Measurements from ENCODE around the gene HAUS1.
"Not testable (repeated sequence)": the region's sequence is repeated elsewhere in the genome, so short reads cannot be mapped to it uniquely, and the experiment has no call there.

HAUS1 gene

DNA sequence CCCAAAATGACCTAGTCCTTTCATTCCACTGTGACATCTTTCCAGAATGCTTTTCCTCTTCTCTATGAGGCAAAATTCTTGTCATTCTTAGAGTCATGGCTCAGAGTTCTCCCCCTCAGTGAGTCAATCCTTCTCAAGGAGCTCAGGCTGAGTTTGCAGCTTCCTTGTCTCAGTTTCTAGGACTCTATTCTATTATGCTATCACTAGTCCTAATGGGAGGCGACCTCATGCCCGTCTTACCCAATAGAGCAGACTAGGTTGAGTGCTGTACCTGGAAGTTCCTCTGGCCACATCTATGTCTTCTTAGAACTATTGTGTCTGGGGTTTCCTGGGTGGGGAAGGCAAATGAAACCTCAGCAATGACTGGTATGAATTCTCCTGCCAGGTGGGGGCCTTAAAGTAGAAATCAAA lies 51.5 kb downstream of the HAUS1 start:
- H3K4me3 ChIP-seq (replicated peaks in 1 of 2; ENCODE audit: low read depth in 2 of 2, low read length in 2 of 2), result no peak overlapping the region
- DNase-seq (ENCODE audit: low read depth in 2 of 2), result peak; percentile 79 to 92
- TF ChIP-seq, protein P1, sequence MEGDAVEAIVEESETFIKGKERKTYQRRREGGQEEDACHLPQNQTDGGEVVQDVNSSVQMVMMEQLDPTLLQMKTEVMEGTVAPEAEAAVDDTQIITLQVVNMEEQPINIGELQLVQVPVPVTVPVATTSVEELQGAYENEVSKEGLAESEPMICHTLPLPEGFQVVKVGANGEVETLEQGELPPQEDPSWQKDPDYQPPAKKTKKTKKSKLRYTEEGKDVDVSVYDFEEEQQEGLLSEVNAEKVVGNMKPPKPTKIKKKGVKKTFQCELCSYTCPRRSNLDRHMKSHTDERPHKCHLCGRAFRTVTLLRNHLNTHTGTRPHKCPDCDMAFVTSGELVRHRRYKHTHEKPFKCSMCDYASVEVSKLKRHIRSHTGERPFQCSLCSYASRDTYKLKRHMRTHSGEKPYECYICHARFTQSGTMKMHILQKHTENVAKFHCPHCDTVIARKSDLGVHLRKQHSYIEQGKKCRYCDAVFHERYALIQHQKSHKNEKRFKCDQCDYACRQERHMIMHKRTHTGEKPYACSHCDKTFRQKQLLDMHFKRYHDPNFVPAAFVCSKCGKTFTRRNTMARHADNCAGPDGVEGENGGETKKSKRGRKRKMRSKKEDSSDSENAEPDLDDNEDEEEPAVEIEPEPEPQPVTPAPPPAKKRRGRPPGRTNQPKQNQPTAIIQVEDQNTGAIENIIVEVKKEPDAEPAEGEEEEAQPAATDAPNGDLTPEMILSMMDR (IDR thresholded peaks at IDR 0.05; ENCODE audit: low read depth, low read length), result no peak

DNA sequence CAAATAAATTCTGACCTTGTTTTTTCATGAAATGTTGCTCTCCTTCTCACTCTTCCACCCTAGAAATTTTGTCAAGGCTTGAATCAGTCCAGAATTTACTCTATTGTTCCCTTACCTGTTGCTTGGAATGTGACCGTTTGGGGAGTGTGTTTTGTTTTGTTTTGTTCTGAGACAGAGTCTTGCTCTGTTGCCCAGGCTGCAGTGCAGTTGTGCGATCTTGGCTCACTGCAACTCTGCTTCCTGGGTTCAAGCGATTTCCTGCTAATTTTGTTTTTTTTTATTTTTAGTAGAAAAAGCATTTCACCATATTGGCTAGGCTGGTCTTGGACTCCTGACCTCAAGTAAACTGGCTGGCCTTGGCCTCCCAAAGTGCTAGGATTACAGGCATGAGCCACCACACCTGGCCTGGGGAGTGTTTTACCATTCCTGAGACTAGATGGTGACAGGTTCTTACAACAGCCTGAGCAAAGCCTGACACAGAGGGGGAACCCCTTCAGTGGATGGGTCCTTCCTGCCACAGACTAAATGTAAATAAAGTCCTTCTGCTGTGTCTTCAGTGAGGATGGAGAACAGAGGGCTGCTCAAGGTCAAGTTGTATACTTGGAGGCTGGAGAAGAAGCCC lies 52.0 kb downstream of the HAUS1 start:
- H3K4me3 ChIP-seq (replicated peaks in 1 of 2; ENCODE audit: low read depth in 2 of 2, low read length in 2 of 2), result no peak overlapping the region
- TF ChIP-seq, protein P1 (IDR thresholded peaks at IDR 0.05; ENCODE audit: low read depth, low read length), result no peak
- no peak for DNase-seq (ENCODE audit: low read depth in 2 of 2)

DNA sequence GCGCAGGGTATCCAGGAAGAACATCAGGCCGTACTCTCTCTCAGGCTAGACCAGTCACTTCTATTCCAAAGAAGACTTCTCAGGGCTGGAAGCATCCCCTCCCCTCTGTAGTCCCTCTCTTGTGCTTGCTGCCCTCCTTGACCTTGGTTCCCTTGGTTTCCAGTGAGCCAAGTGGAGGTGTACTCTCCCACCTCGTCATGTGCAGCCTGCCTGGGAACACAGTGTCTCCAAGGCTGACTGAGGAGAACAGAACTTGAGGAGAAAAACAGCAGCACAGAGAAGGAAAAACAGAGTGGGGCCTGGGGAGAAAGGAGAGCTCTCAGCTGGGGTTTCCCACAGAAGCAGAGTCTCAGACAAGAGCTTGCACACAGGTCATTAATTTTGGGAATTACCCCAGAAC lies 52.7 kb downstream of the HAUS1 start:
- TF ChIP-seq, protein P1 (IDR thresholded peaks at IDR 0.05; ENCODE audit: low read depth, low read length), result no peak
- no peak overlapping the region for H3K4me3 ChIP-seq (replicated peaks in 1 of 2; ENCODE audit: low read depth in 2 of 2, low read length in 2 of 2)
- no peak for DNase-seq (ENCODE audit: low read depth in 2 of 2)

DNA sequence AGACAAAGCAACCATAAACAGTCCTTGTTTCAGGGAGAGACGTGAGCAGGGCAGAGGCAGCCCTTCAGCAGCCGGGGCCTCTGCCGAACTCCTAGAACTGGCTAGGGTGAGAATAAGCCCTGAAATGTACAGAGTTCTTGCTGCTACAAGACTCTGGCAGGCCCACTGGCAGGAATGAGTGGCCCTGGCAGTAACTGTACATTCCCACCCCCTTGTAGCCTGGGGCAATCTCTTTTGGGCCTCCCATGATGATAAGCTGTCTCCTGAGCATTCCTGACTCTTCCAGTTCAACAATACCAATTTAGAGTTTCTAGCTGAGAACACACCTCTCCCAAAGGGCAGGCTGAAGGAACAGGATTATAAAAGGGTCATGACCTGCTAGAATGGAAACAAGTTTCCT lies 54.3 kb downstream of the HAUS1 start:
- H3K4me3 ChIP-seq (replicated peaks in 1 of 2; ENCODE audit: low read depth in 2 of 2, low read length in 2 of 2), result no peak overlapping the region
- peak in 1 of 2 donors; percentile 45 for DNase-seq (ENCODE audit: low read depth in 2 of 2)
- TF ChIP-seq, protein P1 (IDR thresholded peaks at IDR 0.05; ENCODE audit: low read depth, low read length), result no peak

DNA sequence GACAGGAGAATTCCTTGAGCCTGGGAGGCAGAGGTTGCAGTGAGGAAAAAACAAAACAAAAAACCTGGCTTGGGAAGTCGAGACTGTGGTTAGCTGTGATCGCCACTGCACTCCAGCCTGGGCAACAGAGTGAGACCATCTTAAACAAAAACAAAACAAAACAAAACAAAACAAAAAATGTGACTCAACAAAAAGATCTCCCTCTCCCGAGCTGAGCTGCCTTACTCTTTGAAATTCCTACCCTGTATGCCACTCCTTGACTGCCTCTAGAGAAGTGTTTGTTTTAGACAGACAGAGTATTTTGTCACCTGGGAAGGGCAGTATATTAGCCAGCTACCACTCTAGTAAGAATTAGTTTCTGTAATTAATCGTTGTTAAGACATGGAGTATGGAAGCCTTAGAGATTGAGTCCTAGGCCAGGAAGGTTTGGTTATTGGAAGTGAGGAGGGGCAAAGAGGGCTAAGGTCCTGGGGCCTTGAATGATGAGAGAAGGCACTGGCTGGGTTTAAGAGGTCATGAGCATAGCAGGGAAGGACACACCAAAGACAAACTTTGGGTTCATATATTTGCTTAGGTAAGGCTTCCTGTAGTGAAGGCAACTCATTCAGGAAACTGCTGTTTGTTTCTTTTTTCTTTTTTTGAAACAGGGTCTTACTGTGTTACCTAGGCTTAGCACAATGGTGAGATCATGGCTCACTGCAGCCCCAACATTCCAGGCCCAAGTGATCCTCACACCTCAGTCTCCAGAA lies 56.0 kb downstream of the HAUS1 start:
- TF ChIP-seq, protein P1 (IDR thresholded peaks at IDR 0.05; ENCODE audit: low read depth, low read length), result no peak
- H3K4me3 ChIP-seq (replicated peaks in 1 of 2; ENCODE audit: low read depth in 2 of 2, low read length in 2 of 2), result no peak overlapping the region
- peak in 1 of 2 donors; percentile 67 for DNase-seq (ENCODE audit: low read depth in 2 of 2)

DNA sequence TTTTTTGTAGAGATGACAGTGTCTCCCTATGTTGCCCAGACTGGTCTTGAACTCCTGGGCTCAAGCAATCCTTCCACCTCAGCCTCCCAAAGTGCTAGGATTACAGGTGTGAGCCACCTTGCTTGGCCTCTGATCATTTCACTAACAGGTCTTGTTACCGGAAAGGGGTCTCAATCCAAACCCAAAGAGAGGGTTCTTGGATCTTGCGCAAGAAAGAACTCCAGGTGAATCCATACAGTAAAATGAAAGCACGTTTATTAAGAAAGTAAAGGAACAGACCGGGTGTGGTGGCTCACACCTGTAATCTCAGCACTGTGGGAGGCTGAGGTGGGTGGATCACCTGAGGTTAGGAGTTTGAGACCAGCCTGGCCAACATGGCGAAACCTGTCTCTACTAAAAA lies 56.7 kb downstream of the HAUS1 start:
- DNase-seq (ENCODE audit: low read depth in 2 of 2); H3K4me3 ChIP-seq (replicated peaks in 1 of 2; ENCODE audit: low read depth in 2 of 2, low read length in 2 of 2): not testable (repeated sequence)

DNA sequence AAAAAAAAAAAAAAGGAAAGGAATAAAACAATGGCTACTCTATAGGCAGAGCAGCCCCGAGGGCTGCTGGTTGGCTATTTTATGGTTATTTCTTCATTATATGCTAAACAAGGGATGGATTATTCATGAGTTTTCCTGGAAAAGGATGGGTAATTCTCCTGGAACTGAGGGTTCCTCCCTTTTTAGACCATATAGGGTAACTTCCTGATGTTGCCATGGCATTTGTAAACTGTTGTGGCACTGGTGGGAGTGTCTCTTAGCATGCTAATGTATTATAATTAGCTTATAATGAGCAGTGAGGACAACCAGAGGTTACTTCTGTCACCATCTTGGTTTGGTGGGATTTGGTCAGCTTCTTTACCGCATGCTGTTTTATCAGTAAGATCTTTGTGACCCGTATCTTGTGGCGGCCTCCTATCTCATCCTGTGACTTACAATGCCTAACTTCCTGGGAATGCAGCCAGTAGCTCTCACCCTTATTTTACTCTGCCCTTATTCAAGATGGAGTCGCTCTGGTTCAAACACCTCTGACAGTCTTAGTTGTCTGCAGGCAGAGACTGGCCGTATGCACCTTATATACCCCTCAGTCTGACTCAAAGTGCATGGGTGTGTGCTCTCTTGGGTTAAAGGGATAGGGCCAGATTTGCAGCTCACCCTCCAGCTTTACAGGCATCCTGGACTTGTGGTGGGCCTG lies 57.7 kb downstream of the HAUS1 start:
- no peak for DNase-seq (ENCODE audit: low read depth in 2 of 2)
- TF ChIP-seq, protein P1 (IDR thresholded peaks at IDR 0.05; ENCODE audit: low read depth, low read length), result no peak

More for the DNA sequence above, 57.7 kb downstream of the HAUS1 start:
- no peak overlapping the region for H3K4me3 ChIP-seq (replicated peaks in 1 of 2; ENCODE audit: low read depth in 2 of 2, low read length in 2 of 2)

All from cardiac fibroblast (primary cell).